K562 (cell line): ENCODE results near the gene KIF26A. TPM values are rescaled to one million over a fixed set of nuclear protein-coding genes. Genes with fewer than 3 reads are reported as not detected.

ENCODE experiments used
- ATAC-seq: fragments of 200-7000 bp; cut with Tn5 transposase; 3 replicates; pipeline ENCODE4 v1.9.1; 2020; ENCODE audit warnings: moderate library complexity
- BruUV-seq: library from RNA; stranded (reverse); fragments of 400-500 nt; replicated peaks from 2 replicates; lab custom pipeline; 2021; lab: Mats Ljungman, UMichigan
- CTCF ChIA-PET: fragments of 300-600 bp; formaldehyde crosslinking; extraction: SDS; loops from one replicate; lab custom pipeline; 2021; ENCODE audit warnings: low intra/inter-chr PET ratio; lab: Yijun Ruan, JAX
- POLR2A ChIA-PET: fragments of 300-600, 350-650 bp; sonication (Branson Sonifier 250); formaldehyde crosslinking; extraction: SDS; loops from one replicate; lab custom pipeline; 2021; ENCODE audit warnings: antibody characterized with exemption, inconsistent platforms; lab: Yijun Ruan, JAX
- DNase-seq, 4 experiments: peaks; one replicate each; pipeline versions ENCODE4 v3.0.0 to v3.0.0-alpha.2; 2011 to 2018; ENCODE audit warnings: low spot score in 3 of 4, mixed read lengths in 3 of 4; ENCODE audit errors: extremely low read depth in 1 of 4
- FAIRE-seq: peaks from 2 replicates; lab custom pipeline; 2011; peaks lifted over from hg19 to GRCh38; lab: Jason Lieb, UNC
- H2AFZ ChIP-seq: 2 replicates; pipeline ENCODE4 v1.6.0; 2011; ENCODE audit warnings: low read depth, low read length, control low read depth, inconsistent platforms
- H3K27ac ChIP-seq: fragments of 200-600 bp; 3 replicates; pipeline ENCODE4 v1.8.0; 2011; ENCODE audit warnings: low read depth, mild to moderate bottlenecking, control low read depth, inconsistent platforms, low read length, moderate library complexity, mixed read lengths; ENCODE audit errors: extremely low read depth
- H3K27me3 ChIP-seq, 2 experiments: fragments of 300-600 bp in 1 of 2; 2 replicates in 1 of 2; 3 replicates in 1 of 2; pipeline versions ENCODE4 v1.6.0 to v1.8.0; 2011; ENCODE audit warnings: inconsistent platforms in 2 of 2, low read length in 2 of 2, mild to moderate bottlenecking in 1 of 2, mixed read lengths in 1 of 2, moderate library complexity in 1 of 2; ENCODE audit not compliant: control insufficient read depth in 2 of 2, insufficient read depth in 2 of 2
- H3K36me3 ChIP-seq: fragments of 300-600 bp; 3 replicates; pipeline ENCODE4 v1.8.0; 2011; ENCODE audit warnings: mild to moderate bottlenecking, low read length, inconsistent platforms; ENCODE audit not compliant: control insufficient read depth, insufficient read depth
- H3K4me1 ChIP-seq, 2 experiments: fragments of 200-600 bp in 1 of 2; replicated peaks in 1 of 2; 2 replicates in 1 of 2; 3 replicates in 1 of 2; pipeline versions ENCODE4 v1.5.1 to v1.8.0; 2011; ENCODE audit warnings: inconsistent platforms in 2 of 2, low read length in 2 of 2, mild to moderate bottlenecking in 1 of 2, mixed read lengths in 1 of 2, moderate library complexity in 1 of 2; ENCODE audit not compliant: control insufficient read depth in 2 of 2, insufficient read depth in 2 of 2
- H3K4me2 ChIP-seq: 2 replicates; pipeline ENCODE4 v1.6.1; 2011; ENCODE audit warnings: low read length, control low read depth, inconsistent platforms, mixed read lengths; ENCODE audit not compliant: insufficient read depth
- H3K4me3 ChIP-seq: fragments of 200-600 bp; sonication (generic), shearing (Covaris generic); 2 replicates; pipeline ENCODE4 v1.5.1; 2016; ENCODE audit warnings: control low read depth, inconsistent platforms
- H3K79me2 ChIP-seq: fragments of 200-600 bp; 3 replicates; pipeline ENCODE4 v1.8.0; 2011; ENCODE audit warnings: low read length, inconsistent platforms; ENCODE audit not compliant: control insufficient read depth, insufficient read depth
- H3K9ac ChIP-seq, 2 experiments: 2 replicates each; pipeline versions ENCODE4 v1.6.0 to v1.6.1; 2011; ENCODE audit warnings: low read depth in 2 of 2, low read length in 2 of 2, control low read depth in 1 of 2, inconsistent platforms in 1 of 2, mild to moderate bottlenecking in 1 of 2, mixed read lengths in 1 of 2; ENCODE audit not compliant: insufficient read depth in 1 of 2
- H3K9me1 ChIP-seq: one replicate; pipeline ENCODE4 v1.6.0; 2011; ENCODE audit warnings: inconsistent platforms, mild to moderate bottlenecking, low read length, moderate library complexity; ENCODE audit not compliant: control insufficient read depth, insufficient read depth
- H3K9me3 ChIP-seq: replicated peaks from 2 replicates; pipeline ENCODE4 v1.5.1; 2011; ENCODE audit warnings: low read depth, low read length, inconsistent platforms; ENCODE audit not compliant: control insufficient read depth, insufficient read depth
- H4K20me1 ChIP-seq: replicated peaks from 2 replicates; pipeline ENCODE4 v1.6.1; 2011; ENCODE audit warnings: low read length, inconsistent platforms, mixed read lengths; ENCODE audit not compliant: control insufficient read depth, insufficient read depth
- AFF4 ChIP-seq: sonication (generic); formaldehyde crosslinking; IDR thresholded peaks from 2 replicates; pipeline ENCODE4 v1.8.0; 2023; ENCODE audit warnings: mild to moderate bottlenecking, missing genetic modification reagents
- CEBPG ChIP-seq, 3 experiments: fragments of 200-800 bp in 1 of 3; sonication (Bioruptor generic) in 1 of 3; sonication (generic) in 1 of 3; formaldehyde crosslinking in 1 of 3; IDR thresholded peaks in 2 of 3; conservative IDR thresholded peaks in 1 of 3; 2 replicates each; pipeline versions ENCODE4 v1.6.1 to v1.8.0; 2016 to 2022; ENCODE audit warnings: missing compliant biosample characterization in 2 of 3, missing genetic modification characterization in 2 of 3, mild to moderate bottlenecking in 1 of 3, missing genetic modification reagents in 1 of 3
- CGGBP1 ChIP-seq: fragments of 250-450 bp; sonication (Bioruptor Pico); IDR thresholded peaks from 2 replicates; pipeline ENCODE4 v1.9.0; 2021; ENCODE audit warnings: mild to moderate bottlenecking
- FOS ChIP-seq: IDR thresholded peaks from 3 replicates; pipeline ENCODE4 v1.6.1; 2011; ENCODE audit not compliant: insufficient read length; ENCODE audit errors: extremely low read depth
- FOXJ3 ChIP-seq: sonication (generic); formaldehyde crosslinking; IDR thresholded peaks from 2 replicates; pipeline ENCODE4 v1.4.0; 2020; ENCODE audit warnings: mild to moderate bottlenecking, missing genetic modification reagents
- ILK ChIP-seq: fragments of 450-650 bp; IDR thresholded peaks from 2 replicates; pipeline ENCODE4 v1.6.1; 2016; ENCODE audit warnings: missing genetic modification characterization, low read depth, mild to moderate bottlenecking, missing compliant biosample characterization, moderate library complexity, borderline replicate concordance
- IRF1 ChIP-seq: sonication (generic); formaldehyde crosslinking; IDR thresholded peaks from 2 replicates; pipeline ENCODE4 v1.8.0; 2022; ENCODE audit warnings: missing genetic modification reagents, mild to moderate bottlenecking, borderline replicate concordance
- SAFB2 ChIP-seq: fragments of 200-400 bp; formaldehyde crosslinking; IDR thresholded peaks from 2 replicates; pipeline ENCODE4 v1.6.1; 2018; ENCODE audit warnings: borderline replicate concordance, low read length, low read depth, moderate library complexity; ENCODE audit not compliant: severe bottlenecking
- TAF7 ChIP-seq: fragments of 450-650 bp; IDR thresholded peaks from 2 replicates; pipeline ENCODE4 v1.6.1; 2016; ENCODE audit warnings: missing genetic modification characterization, missing compliant biosample characterization
- ZNF12 ChIP-seq: sonication (generic); formaldehyde crosslinking; IDR thresholded peaks from 2 replicates; pipeline ENCODE4 v1.4.0; 2020; ENCODE audit warnings: mild to moderate bottlenecking, missing genetic modification reagents
- WGBS: fragments of 100-300 bp; shearing (Covaris generic); methylation state at CpG from one replicate; pipeline ENCODE4 v1.1.6; 2016; ENCODE audit warnings: low coverage, mixed read lengths; ENCODE audit not compliant: insufficient coverage; ENCODE audit errors: missing lambda C conversion rate; 5-methylcytosine and 5-hydroxymethylcytosine counted together
- in situ Hi-C: fragments of 300-500 bp; cut with MboI; formaldehyde crosslinking; loops from 4 replicates; pipeline ENCODE4 v1.15.0; 2018; ENCODE audit warnings: inconsistent platforms, mixed read lengths
- intact Hi-C: fragments of 100-400 bp; cut with micrococcal nuclease; formaldehyde crosslinking; loops from 2 replicates; pipeline ENCODE4 v1.14.2; 2022
- polyA plus RNA-seq, 8 experiments: library from polyadenylated mRNA; depleted of rRNA in 4 of 8; stranded (reverse) in 5 of 8; unstranded in 3 of 8; fragments of >200 nt; fragmentation: Nextera tagmentation in 2 of 8; fragmentation: Illumina TruSeq in 1 of 8; extraction: Ambion mirVana in 2 of 8; extraction: Trizol in 1 of 8; gene quantifications; 2 replicates each; pipeline versions ENCODE4 v1.2.1 to v1.2.3, GENCODE V29; 2011 to 2014; ENCODE audit warnings: inconsistent platforms in 1 of 8, missing spikeins in 1 of 8
- total RNA-seq, 7 experiments: library from RNA; depleted of rRNA in 6 of 7; stranded (reverse); fragments of >200 nt in 6 of 7; fragmentation: Illumina TruSeq in 2 of 7; extraction: Trizol in 2 of 7; gene quantifications; 2 replicates each; pipeline versions ENCODE4 v1.2.1 to v1.2.3, GENCODE V29; 2011 to 2021; ENCODE audit warnings: low replicate concordance in 1 of 7

The KIF26A gene
- total and polyA plus RNA-seq, 9 of the 15 experiments (the other 6 are each of a cell fraction or from before 2014, with no cell fraction given) = 0.04 TPM; not detected in 8

DNA sequence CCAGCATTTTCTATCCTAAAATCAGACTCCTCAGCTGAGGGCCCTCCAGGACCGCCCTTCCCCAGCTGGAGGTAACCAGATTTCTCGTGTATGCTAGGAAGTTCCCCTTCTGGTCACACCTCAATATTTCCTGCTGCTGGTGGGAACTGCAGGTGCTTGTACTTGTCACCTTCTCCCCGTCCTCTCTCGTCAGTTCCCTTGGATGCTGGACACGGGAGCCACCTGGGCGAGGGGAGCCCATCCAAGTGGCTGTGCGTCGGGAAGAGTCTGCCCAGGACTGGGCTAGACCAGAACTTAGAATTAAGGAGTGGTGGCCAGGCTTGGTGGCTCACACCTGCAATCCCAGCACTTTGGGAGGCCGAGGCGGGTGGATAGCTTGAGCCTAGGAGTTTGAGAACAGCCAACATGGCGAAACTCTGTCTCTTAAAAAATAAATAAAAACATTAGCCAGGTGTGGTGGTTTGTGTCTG lies 23.2 kb upstream of the KIF26A start:
- DNase-seq = no peak
- no peaks in the 10 kb centered on the region for H3K9me3 ChIP-seq
- ATAC-seq = no peak
- in situ Hi-C loops (no loop called here), intact Hi-C loops (no loop called here)
- CTCF ChIA-PET = no interaction called here
- BruUV-seq = no TSS peak
- no peaks in the 10 kb centered on the region for H3K9me1 ChIP-seq
- no peaks in the 10 kb centered on the region for H4K20me1 ChIP-seq
- no peak overlapping the region for H3K27ac ChIP-seq
- H3K79me2 ChIP-seq = no peaks in the 10 kb centered on the region
- no peaks in the 10 kb centered on the region for H3K36me3 ChIP-seq
- no peak overlapping the region for H3K9ac ChIP-seq
- FAIRE-seq = no peak
- whole genome bisulfite sequencing = 0% methylated on average over 11 of the region's 11 CpGs
- POLR2A ChIA-PET = interaction anchor here (0.6 kb wide), 1 partner anchor 101 kb away, joined by 4 read pairs; no protein-coding TSS in a partner anchor
- H3K27me3 ChIP-seq = no peaks in the 10 kb centered on the region
- no peak overlapping the region for H3K4me3 ChIP-seq
- H2AFZ ChIP-seq = no peak overlapping the region
- no peak overlapping the region for H3K4me2 ChIP-seq
- H3K4me1 ChIP-seq = no peaks in the 10 kb centered on the region; a peak in 2 of 5 replicates
- TF ChIP-seq FOXJ3 (CRISPR knock-in tag) (no peak), TAF7 (tag) (no peak), ZNF12 (CRISPR knock-in tag) (no peak), CGGBP1 (CRISPR knock-in tag) (no peak), FOS (no peak), IRF1 (CRISPR knock-in tag) (no peak), SAFB2 (no peak), AFF4 (CRISPR knock-in tag) (no peak), CEBPG (CRISPR knock-in tag; IDR thresholded peaks at IDR 0.05) (no peak), CEBPG (tag; conservative IDR thresholded peaks at IDR 0.05 in 1 of 2, IDR thresholded peaks at IDR 0.05 in 1 of 2) (no peak), ILK (no peak)
